Measurements from ENCODE around the gene ITIH3. TPM values are rescaled to one million over a fixed set of nuclear protein-coding genes. Genes with fewer than 3 reads are reported as not detected.

Gene ITIH3
- total and polyA plus RNA-seq, 2 of the 4 experiments (the other 2 are of a cell fraction), result 0.72 to 0.94 TPM

DNA sequence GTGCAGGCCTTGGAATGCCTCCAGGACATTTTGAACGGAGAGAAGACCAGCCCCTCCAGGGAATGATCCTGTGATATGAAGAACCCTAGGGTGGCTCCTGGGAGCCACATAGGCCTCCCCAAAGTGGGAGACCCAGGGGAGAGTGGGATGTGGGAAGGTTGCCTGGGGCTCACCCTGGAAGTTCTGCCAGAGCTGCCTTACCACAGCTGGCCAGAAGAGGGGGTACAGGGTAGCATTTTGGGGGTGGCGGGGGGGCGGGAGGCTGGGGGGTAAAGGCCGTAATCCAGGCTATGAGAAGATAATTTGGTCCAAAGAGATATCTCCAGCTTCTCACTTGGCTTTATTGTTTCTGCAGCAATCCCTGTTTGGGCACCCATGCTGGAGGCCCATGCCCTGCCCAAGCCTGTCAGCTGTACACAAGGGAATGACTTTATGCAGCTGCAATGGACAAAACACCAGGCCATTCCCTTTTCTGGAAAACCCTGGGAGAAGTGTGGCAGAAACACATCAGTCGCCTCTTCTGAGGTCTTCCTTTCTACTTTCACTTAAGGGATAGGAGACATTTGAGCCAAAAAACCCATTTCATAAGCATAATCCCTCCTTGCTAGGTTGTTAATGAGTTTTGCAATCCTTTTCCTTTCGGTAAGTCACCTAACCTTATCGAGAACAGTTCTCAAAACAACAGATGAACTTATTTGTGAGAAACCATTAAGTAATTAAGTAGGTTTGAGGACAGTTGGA, 51.3 kb downstream of the ITIH3 start:
- Histone ChIP-seq H4K20me1 (ENCODE audit: insufficient read depth, low read length) (no peaks in the 10 kb centered on the region; the same call in 1 of the 2 replicates), H3K18ac (ENCODE audit: low read depth, low read length) (no peak overlapping the region), H4K91ac (ENCODE audit: insufficient read depth, low read depth, low read length) (no peak overlapping the region), H3K4me2 (ENCODE audit: low read depth, low read length) (no peak overlapping the region), H2AK5ac (ENCODE audit: low read depth, low read length) (no peak overlapping the region), H3K23ac (ENCODE audit: low read depth, low read length) (no peak overlapping the region), H3K56ac (ENCODE audit: extremely low read depth, insufficient read depth, low read length) (no peak overlapping the region), H2BK120ac (ENCODE audit: low read depth, low read length) (no peak overlapping the region), H3K4me1 (ENCODE audit: control insufficient read depth, insufficient read depth, low read length) (peaks cover 9% of the 10 kb centered on the region; the same call in 1 of the 2 replicates), H3K9me1 (ENCODE audit: insufficient read depth, low read length) (peaks cover 4% of the 10 kb centered on the region; the same call in 1 of the 2 replicates), H2BK20ac (ENCODE audit: low read depth, low read length) (no peak overlapping the region), H4K8ac (ENCODE audit: low read depth in 2 of 2, low read length in 2 of 2) (no peak overlapping the region), H2AFZ (replicated peaks; ENCODE audit: low read length, poor library complexity) (no peak overlapping the region), H3K4ac (ENCODE audit: low read depth, low read length) (no peak overlapping the region), H3K27me3 (ENCODE audit: control insufficient read depth, insufficient read depth, low read length) (no peaks in the 10 kb centered on the region), H3K27ac (ENCODE audit: insufficient read depth, low read length) (no peak overlapping the region), H2BK5ac (ENCODE audit: low read depth, low read length, poor library complexity, severe bottlenecking) (no peak overlapping the region), H3K9me3 (ENCODE audit: control insufficient read depth, insufficient read depth, low read length) (no peaks in the 10 kb centered on the region), H2AK9ac (replicated peaks; ENCODE audit: low read depth, low read length, poor library complexity) (no peak overlapping the region), H3K36me3 (ENCODE audit: control insufficient read depth, insufficient read depth, low read length) (peaks cover 19% of the 10 kb centered on the region), H4K5ac (ENCODE audit: low read depth, low read length) (no peak overlapping the region), H3K4me3 (ENCODE audit: insufficient read depth, low read depth, low read length) (no peak overlapping the region), H2BK15ac (ENCODE audit: low read depth, low read length) (no peak overlapping the region), H3K79me1 (ENCODE audit: low read depth in 1 of 2, low read length in 2 of 2) (no peaks in the 10 kb centered on the region; a peak in 1 of 4 replicates), H3K14ac (replicated peaks; ENCODE audit: low read depth, low read length) (no peak overlapping the region), H3K9ac (ENCODE audit: low read depth, low read length) (no peak overlapping the region)
- in situ Hi-C loops (cut with MboI; ENCODE audit: low sequenced_read_pairs) (no loop called here), dilution Hi-C loops (cut with HindIII; ENCODE audit: low sequenced_read_pairs, unreplicated experiment) (no loop called here), intact Hi-C loops (cut with micrococcal nuclease) (no loop called here)
- ATAC-seq (ENCODE audit: low read depth), result peak; percentile 41; the same call in 1 of the 2 replicates
- no peak for TF ChIP-seq CEBPB (IDR thresholded peaks at IDR 0.05; ENCODE audit: low read depth, low read length)
- TF ChIP-seq RFX5 (IDR thresholded peaks at IDR 0.05; ENCODE audit: low read depth, low read length), result no peak
- no peak for TF ChIP-seq MAFK (IDR thresholded peaks at IDR 0.05; ENCODE audit: low read depth, low read length)
- TF ChIP-seq, protein P1, sequence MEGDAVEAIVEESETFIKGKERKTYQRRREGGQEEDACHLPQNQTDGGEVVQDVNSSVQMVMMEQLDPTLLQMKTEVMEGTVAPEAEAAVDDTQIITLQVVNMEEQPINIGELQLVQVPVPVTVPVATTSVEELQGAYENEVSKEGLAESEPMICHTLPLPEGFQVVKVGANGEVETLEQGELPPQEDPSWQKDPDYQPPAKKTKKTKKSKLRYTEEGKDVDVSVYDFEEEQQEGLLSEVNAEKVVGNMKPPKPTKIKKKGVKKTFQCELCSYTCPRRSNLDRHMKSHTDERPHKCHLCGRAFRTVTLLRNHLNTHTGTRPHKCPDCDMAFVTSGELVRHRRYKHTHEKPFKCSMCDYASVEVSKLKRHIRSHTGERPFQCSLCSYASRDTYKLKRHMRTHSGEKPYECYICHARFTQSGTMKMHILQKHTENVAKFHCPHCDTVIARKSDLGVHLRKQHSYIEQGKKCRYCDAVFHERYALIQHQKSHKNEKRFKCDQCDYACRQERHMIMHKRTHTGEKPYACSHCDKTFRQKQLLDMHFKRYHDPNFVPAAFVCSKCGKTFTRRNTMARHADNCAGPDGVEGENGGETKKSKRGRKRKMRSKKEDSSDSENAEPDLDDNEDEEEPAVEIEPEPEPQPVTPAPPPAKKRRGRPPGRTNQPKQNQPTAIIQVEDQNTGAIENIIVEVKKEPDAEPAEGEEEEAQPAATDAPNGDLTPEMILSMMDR (conservative IDR thresholded peaks at IDR 0.05; ENCODE audit: low read depth, low read length), result peak; percentile 23; the same call in 1 of the 2 replicates
- TF ChIP-seq SMC3 (IDR thresholded peaks at IDR 0.05; ENCODE audit: low read depth, low read length), result 0 out of 2 replicates have a peak, but pooled peaks have one; percentile 7
- DNase-seq, result no peak
- WGBS, 2 experiments (ENCODE audit: extremely low coverage in 2 of 2, insufficient read length in 1 of 2), result no CpG with 5 or more reads among the region's 7 CpGs
- BruUV-seq (replicated peaks), result no TSS peak
- ChIA-PET POLR2A (ENCODE audit: unreplicated experiment) (no interaction called here), CTCF (interaction anchor here (0.5 to 0.7 kb wide), 2 partner anchors 138 to 237 kb away, joined by 3 read pairs; no protein-coding TSS in a partner anchor)

Data from IMR-90 (cell line).